Panc1 (cell line): Measurements from ENCODE around the gene NTMT1. TPM values are rescaled to one million over a fixed set of nuclear protein-coding genes. Genes with fewer than 3 reads are reported as not detected.

Source experiments
- ATAC-seq: fragments of 200-7000 bp; cut with Tn5 transposase; 2 replicates; pipeline ENCODE4 v1.9.1; 2020; ENCODE audit warnings: mild to moderate bottlenecking, moderate library complexity
- BruUV-seq: library from RNA; stranded (reverse); fragments of 400-500 nt; replicated peaks from 2 replicates; lab custom pipeline; 2021; lab: Mats Ljungman, UMichigan
- CTCF ChIA-PET: fragments of 300-600 bp; sonication (Branson Sonifier 250); formaldehyde crosslinking; loops from one replicate; lab custom pipeline; 2022; ENCODE audit warnings: antibody characterized with exemption; lab: Charles Lee
- POLR2A ChIA-PET: fragments of 300-600 bp; sonication (Branson Sonifier 250); formaldehyde crosslinking; loops from one replicate; lab custom pipeline; 2022; ENCODE audit warnings: antibody characterized with exemption; lab: Charles Lee
- DNase-seq: peaks from one replicate; pipeline ENCODE4 v3.0.0-alpha.2; 2010; ENCODE audit warnings: low read depth, low spot score
- H3K27ac ChIP-seq: 2 replicates; pipeline ENCODE4 v1.5.1; 2011; ENCODE audit warnings: mild to moderate bottlenecking, low read length, inconsistent platforms
- H3K27me3 ChIP-seq: fragments of 200-500 bp; sonication (Bioruptor generic); 2 replicates; pipeline ENCODE4 v1.6.0; 2014; ENCODE audit warnings: low read length, inconsistent platforms; ENCODE audit not compliant: control insufficient read depth, insufficient read depth
- H3K36me3 ChIP-seq: fragments of 200-500 bp; sonication (Bioruptor generic); 2 replicates; pipeline ENCODE4 v1.5.1; 2014; ENCODE audit warnings: inconsistent platforms, mild to moderate bottlenecking, low read length, moderate library complexity; ENCODE audit not compliant: control insufficient read depth, insufficient read depth
- H3K4me1 ChIP-seq: 2 replicates; pipeline ENCODE4 v1.5.1; 2011; ENCODE audit warnings: inconsistent platforms, mild to moderate bottlenecking, low read length, moderate library complexity; ENCODE audit not compliant: control insufficient read depth, insufficient read depth
- H3K4me3 ChIP-seq, 2 experiments: 2 replicates each; pipeline ENCODE4 v1.5.1; 2011 to 2012; ENCODE audit warnings: low read depth in 2 of 2, low read length in 2 of 2, mild to moderate bottlenecking in 2 of 2, inconsistent platforms in 1 of 2, moderate library complexity in 1 of 2
- H3K9me3 ChIP-seq: fragments of 200-500 bp; sonication (Bioruptor generic); 2 replicates; pipeline ENCODE4 v1.5.1; 2014; ENCODE audit warnings: low read depth, mild to moderate bottlenecking, inconsistent platforms, low read length, moderate library complexity; ENCODE audit not compliant: control insufficient read depth, insufficient read depth
- POLR2AphosphoS5 ChIP-seq: IDR thresholded peaks from 2 replicates; pipeline ENCODE4 v1.6.1; 2012; ENCODE audit warnings: mild to moderate bottlenecking, low read depth, low read length, moderate library complexity
- SIN3A ChIP-seq: IDR thresholded peaks from 2 replicates; pipeline ENCODE4 v1.6.1; 2012; ENCODE audit warnings: low read depth, mild to moderate bottlenecking, low read length, moderate library complexity, borderline replicate concordance; ENCODE audit not compliant: insufficient read depth
- TCF7L2 ChIP-seq: IDR thresholded peaks from 2 replicates; pipeline ENCODE4 v1.6.1; 2011; ENCODE audit warnings: mild to moderate bottlenecking, low read depth, low read length, inconsistent platforms
- in situ Hi-C: cut with HindIII; loops from 2 replicates; pipeline ENCODE4 v1.10.0; 2016; ENCODE audit warnings: low sequenced_read_pairs, low pct_unique_long_range_greater_than_20kb
- intact Hi-C: fragments of 100-400 bp; cut with micrococcal nuclease; formaldehyde crosslinking; loops from one replicate; pipeline ENCODE4 v1.10.0; 2022; ENCODE audit not compliant: unreplicated experiment
- total RNA-seq: library from RNA; stranded (reverse); gene quantifications from one replicate; pipeline ENCODE4 v1.2.1, GENCODE V29; 2021; ENCODE audit not compliant: unreplicated experiment
- TF ChIP-seq, protein P1 (sequence below): fragments of 450-650 bp; IDR thresholded peaks from 2 replicates; pipeline ENCODE4 v1.5.1; 2017; ENCODE audit warnings: mild to moderate bottlenecking
- TF ChIP-seq, protein P2 (sequence below), 2 experiments: IDR thresholded peaks; 2 replicates each; pipeline ENCODE4 v1.6.1; 2011 to 2012; ENCODE audit warnings: low read depth in 2 of 2, control low read depth in 1 of 2, low read length in 1 of 2, mild to moderate bottlenecking in 1 of 2, moderate library complexity in 1 of 2; ENCODE audit not compliant: insufficient read depth in 1 of 2

The NTMT1 gene
- total RNA-seq, 1 experiment from 2014 or later = 47.5 TPM

DNA sequence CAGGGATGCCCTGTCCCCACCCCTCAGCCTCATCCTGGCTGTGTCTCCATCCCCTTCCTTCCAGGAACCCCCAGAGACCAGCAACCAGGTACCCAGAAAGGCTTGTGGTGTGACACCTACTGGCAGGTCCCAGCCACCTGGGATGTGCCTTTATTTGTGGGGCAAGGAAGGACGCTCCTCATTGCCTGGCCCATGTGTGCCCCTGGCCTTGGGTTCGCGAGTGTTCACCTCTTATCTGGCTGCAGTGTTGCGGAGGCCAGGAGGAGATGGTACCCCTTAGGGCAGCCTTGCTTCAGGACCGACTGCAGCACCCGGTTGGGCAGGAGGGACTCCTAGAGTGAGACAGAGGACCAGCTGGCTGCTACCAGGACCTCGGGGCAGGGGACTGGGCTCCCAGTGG lies 13.8 kb upstream of the NTMT1 start:
- peaks cover 22% of the 10 kb centered on the region for H3K4me1 ChIP-seq
- no peak for DNase-seq
- POLR2A ChIA-PET = no interaction called here
- H3K4me3 ChIP-seq = no peak overlapping the region
- no peaks in the 10 kb centered on the region for H3K9me3 ChIP-seq
- H3K36me3 ChIP-seq = no peaks in the 10 kb centered on the region
- no peak for ATAC-seq
- no TSS peak for BruUV-seq
- TF ChIP-seq TCF7L2 (no peak), SIN3A (no peak)
- TF ChIP-seq, protein P1, sequence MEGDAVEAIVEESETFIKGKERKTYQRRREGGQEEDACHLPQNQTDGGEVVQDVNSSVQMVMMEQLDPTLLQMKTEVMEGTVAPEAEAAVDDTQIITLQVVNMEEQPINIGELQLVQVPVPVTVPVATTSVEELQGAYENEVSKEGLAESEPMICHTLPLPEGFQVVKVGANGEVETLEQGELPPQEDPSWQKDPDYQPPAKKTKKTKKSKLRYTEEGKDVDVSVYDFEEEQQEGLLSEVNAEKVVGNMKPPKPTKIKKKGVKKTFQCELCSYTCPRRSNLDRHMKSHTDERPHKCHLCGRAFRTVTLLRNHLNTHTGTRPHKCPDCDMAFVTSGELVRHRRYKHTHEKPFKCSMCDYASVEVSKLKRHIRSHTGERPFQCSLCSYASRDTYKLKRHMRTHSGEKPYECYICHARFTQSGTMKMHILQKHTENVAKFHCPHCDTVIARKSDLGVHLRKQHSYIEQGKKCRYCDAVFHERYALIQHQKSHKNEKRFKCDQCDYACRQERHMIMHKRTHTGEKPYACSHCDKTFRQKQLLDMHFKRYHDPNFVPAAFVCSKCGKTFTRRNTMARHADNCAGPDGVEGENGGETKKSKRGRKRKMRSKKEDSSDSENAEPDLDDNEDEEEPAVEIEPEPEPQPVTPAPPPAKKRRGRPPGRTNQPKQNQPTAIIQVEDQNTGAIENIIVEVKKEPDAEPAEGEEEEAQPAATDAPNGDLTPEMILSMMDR = no peak
- in situ Hi-C loops (no loop called here), intact Hi-C loops (loop anchor here (10.0 kb wide), 1 partner anchor 477 kb away; no protein-coding TSS in a partner anchor)
- CTCF ChIA-PET = no interaction called here
- H3K27ac ChIP-seq = no peak overlapping the region
- no peaks in the 10 kb centered on the region for H3K27me3 ChIP-seq

DNA sequence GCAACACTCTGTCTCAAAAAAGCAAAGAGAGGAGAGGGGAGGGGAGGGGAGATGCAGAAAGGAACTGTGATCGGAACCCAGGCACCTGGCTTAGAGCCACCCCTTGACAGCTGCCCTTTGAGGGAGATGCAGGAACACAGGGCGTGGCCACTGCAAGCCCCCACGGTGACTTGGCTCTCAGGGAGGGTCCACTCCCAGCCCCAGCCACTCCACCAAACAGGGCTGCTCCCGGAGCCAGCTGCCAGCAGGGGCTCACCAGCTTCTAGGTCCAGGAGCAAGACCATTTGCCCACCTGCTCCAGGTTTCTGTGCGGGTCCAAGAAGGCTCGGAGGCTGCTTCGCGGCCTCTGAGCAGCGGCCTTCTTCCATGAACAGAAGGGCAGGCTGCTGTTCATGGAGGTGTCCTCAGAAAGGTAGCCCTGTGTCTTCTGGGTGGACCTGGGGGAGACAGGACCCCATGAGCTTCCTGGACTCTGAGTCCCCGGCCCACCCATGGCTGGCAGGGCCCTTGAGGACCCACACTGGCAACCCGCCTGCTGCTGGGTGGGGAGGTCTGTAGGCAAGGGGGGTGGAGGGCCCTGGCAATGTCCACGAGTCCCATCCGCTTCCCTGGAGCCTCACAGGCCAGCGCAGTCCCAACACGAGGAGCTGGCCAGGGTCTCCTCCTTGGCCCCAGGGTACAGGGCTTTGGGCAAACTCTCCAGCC lies 13.0 kb upstream of the NTMT1 start:
- peaks cover 18% of the 10 kb centered on the region for H3K4me1 ChIP-seq
- CTCF ChIA-PET = no interaction called here
- no peak overlapping the region for H3K4me3 ChIP-seq
- no TSS peak for BruUV-seq
- no peak for TF ChIP-seq SIN3A
- intact Hi-C loops (loop anchor here (10.0 kb wide), 1 partner anchor 478 kb away; no protein-coding TSS in a partner anchor), in situ Hi-C loops (no loop called here)
- ATAC-seq = no peak
- POLR2A ChIA-PET = no interaction called here
- H3K36me3 ChIP-seq = no peaks in the 10 kb centered on the region
- H3K27me3 ChIP-seq = no peaks in the 10 kb centered on the region
- no peak overlapping the region for H3K27ac ChIP-seq
- no peak for DNase-seq
- no peaks in the 10 kb centered on the region for H3K9me3 ChIP-seq

DNA sequence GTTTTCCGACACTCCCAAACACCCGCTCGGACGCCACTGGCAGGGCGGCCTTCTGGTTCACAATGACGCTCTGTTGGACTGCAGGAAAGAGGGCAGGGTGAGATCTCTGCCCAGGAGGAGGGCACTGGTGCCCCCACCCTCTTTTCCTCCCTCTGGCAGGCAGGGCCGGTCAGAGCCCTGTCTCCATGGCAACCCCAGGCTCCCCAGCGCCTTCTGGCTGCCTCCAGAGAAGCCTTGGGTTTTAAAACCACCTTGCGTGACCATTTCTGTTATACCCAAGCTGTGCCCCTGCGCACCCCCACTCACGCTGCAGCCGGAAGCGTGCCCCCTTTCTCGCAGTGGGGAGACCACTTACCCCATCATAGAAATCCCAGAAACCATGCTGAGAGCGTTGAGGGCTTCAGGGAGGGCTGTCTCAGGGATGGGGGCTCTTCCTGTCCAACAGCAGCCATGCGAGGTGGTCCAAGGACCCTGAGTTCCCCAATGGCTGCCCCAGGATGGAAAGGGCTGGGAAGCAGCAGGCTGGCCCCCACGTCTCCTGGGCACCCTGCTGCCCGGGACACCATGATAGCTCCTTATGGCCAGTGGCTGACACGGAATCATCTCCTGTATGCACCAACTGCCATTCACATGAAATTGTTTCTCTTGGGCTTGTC lies 12.3 kb upstream of the NTMT1 start:
- CTCF ChIA-PET = interaction anchor here (0.8 kb wide), 1 partner anchor 10 kb away, joined by 6 read pairs; no protein-coding TSS in a partner anchor
- BruUV-seq = no TSS peak
- Histone ChIP-seq H3K4me3 (no peak overlapping the region), H3K27me3 (no peaks in the 10 kb centered on the region), H3K27ac (no peak overlapping the region), H3K36me3 (no peaks in the 10 kb centered on the region), H3K9me3 (no peaks in the 10 kb centered on the region), H3K4me1 (peaks cover 13% of the 10 kb centered on the region)
- intact Hi-C loops = loop anchor here (10.0 kb wide), 1 partner anchor 479 kb away; no protein-coding TSS in a partner anchor
- TF ChIP-seq, protein P2, sequence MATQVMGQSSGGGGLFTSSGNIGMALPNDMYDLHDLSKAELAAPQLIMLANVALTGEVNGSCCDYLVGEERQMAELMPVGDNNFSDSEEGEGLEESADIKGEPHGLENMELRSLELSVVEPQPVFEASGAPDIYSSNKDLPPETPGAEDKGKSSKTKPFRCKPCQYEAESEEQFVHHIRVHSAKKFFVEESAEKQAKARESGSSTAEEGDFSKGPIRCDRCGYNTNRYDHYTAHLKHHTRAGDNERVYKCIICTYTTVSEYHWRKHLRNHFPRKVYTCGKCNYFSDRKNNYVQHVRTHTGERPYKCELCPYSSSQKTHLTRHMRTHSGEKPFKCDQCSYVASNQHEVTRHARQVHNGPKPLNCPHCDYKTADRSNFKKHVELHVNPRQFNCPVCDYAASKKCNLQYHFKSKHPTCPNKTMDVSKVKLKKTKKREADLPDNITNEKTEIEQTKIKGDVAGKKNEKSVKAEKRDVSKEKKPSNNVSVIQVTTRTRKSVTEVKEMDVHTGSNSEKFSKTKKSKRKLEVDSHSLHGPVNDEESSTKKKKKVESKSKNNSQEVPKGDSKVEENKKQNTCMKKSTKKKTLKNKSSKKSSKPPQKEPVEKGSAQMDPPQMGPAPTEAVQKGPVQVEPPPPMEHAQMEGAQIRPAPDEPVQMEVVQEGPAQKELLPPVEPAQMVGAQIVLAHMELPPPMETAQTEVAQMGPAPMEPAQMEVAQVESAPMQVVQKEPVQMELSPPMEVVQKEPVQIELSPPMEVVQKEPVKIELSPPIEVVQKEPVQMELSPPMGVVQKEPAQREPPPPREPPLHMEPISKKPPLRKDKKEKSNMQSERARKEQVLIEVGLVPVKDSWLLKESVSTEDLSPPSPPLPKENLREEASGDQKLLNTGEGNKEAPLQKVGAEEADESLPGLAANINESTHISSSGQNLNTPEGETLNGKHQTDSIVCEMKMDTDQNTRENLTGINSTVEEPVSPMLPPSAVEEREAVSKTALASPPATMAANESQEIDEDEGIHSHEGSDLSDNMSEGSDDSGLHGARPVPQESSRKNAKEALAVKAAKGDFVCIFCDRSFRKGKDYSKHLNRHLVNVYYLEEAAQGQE (IDR thresholded peaks at IDR 0.05; ENCODE audit: insufficient read depth in 1 of 2, low read depth in 2 of 2, low read length in 1 of 2) = no peak
- TF ChIP-seq, protein P1 = no peak
- TF ChIP-seq SIN3A (no peak), POLR2AphosphoS5 (no peak), TCF7L2 (no peak)
- DNase-seq = no peak
- no peak for ATAC-seq
- in situ Hi-C loops = no loop called here
- POLR2A ChIA-PET = no interaction called here
